Vagina (tissue), 2 donors: ENCODE results near the gene KCNK2.

Experiments
- POLR2A ChIP-seq, 2 donors: fragments of 450-650 bp; IDR thresholded peaks; one replicate each; pipeline ENCODE4 v1.6.1; 2017; ENCODE audit warnings: antibody characterized with exemption in 2 of 2, mild to moderate bottlenecking in 2 of 2, moderate library complexity in 2 of 2
- TF ChIP-seq, protein P1 (sequence below), 3 experiments: fragments of 450-650 bp in 2 of 3; fragments of 200-600 bp in 1 of 3; sonication (generic) in 1 of 3; IDR thresholded peaks; one replicate each; pipeline ENCODE4 v1.5.1; 2017 to 2019; ENCODE audit warnings: antibody characterized with exemption in 3 of 3, mild to moderate bottlenecking in 2 of 3, moderate library complexity in 2 of 3

DNA sequence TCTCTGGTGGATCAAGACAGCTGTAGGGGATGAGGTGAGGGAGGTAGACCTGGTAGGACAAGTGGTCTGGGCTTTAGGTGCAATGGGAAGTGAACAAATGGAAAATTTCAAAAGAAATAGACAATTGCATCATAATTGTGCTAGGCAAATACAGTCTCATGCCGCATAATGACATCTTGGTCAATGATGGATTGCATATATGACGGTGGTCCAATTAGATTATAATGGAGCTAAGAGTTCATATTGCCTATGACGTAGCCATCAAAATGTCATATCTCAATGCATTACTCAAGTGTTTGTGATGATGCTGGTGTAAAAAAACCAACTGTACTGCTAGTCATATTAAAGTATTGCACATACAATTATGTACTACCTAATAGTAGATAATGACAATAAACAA lies 19.0 kb downstream of the KCNK2 start:
- TF ChIP-seq, protein P1, sequence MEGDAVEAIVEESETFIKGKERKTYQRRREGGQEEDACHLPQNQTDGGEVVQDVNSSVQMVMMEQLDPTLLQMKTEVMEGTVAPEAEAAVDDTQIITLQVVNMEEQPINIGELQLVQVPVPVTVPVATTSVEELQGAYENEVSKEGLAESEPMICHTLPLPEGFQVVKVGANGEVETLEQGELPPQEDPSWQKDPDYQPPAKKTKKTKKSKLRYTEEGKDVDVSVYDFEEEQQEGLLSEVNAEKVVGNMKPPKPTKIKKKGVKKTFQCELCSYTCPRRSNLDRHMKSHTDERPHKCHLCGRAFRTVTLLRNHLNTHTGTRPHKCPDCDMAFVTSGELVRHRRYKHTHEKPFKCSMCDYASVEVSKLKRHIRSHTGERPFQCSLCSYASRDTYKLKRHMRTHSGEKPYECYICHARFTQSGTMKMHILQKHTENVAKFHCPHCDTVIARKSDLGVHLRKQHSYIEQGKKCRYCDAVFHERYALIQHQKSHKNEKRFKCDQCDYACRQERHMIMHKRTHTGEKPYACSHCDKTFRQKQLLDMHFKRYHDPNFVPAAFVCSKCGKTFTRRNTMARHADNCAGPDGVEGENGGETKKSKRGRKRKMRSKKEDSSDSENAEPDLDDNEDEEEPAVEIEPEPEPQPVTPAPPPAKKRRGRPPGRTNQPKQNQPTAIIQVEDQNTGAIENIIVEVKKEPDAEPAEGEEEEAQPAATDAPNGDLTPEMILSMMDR (IDR thresholded peaks at IDR 0.05): no peak
- no peak for TF ChIP-seq POLR2A (IDR thresholded peaks at IDR 0.05)
